ENCODE data around the gene CCM2. TPM values are rescaled to one million over a fixed set of nuclear protein-coding genes. Genes with fewer than 3 reads are reported as not detected.
"Not testable (repeated sequence)": the region's sequence is repeated elsewhere in the genome, so short reads cannot be mapped to it uniquely, and the experiment has no call there.

CCM2 gene
- total RNA-seq, 1 experiment from 2014 or later, result 62.9 TPM

DNA sequence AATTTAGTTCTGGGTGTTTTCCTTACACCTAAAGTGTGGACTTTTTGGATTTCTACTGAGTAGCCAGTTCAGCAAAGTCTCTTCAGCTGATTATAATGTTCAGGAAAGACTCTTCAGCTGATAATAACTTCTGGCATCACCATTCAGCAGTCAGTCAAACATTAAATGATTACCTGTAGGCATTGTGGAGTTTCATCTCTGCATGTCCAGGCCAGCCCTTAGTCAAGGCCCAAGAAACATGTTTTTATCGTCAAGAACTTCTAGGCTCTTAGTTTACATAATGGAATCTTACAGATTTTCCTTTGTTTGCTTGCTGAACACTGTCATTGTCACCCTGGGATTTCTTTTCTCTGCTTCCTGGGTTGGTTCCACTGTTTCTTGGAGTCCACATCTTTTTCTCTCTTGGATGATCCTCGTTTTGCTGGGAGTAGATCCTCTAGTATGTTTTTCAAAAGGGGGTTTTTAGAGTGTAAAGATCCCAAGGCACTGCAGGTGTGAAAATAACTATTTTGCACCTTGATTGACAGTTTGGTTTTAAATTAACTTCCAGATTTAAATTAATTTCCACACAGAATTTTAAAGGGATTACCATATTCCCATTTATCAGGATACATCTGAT, 24.2 kb downstream of the CCM2 start:
- Mint-ChIP-seq H3K4me1 (ENCODE audit: low read depth, unreplicated experiment) (no peaks in the 10 kb centered on the region), H3K27ac (ENCODE audit: unreplicated experiment) (no peak overlapping the region), H3K9me3 (ENCODE audit: low read depth, unreplicated experiment) (no peaks in the 10 kb centered on the region), H3K36me3 (ENCODE audit: insufficient read depth, unreplicated experiment) (peaks cover 5% of the 10 kb centered on the region), H3K4me3 (ENCODE audit: low read depth, unreplicated experiment) (no peak overlapping the region), H3K27me3 (ENCODE audit: unreplicated experiment) (no peaks in the 10 kb centered on the region)
- intact Hi-C loops (cut with micrococcal nuclease; ENCODE audit: unreplicated experiment), result no loop called here
- DNase-seq, result no peak
- TF ChIP-seq, protein P1, sequence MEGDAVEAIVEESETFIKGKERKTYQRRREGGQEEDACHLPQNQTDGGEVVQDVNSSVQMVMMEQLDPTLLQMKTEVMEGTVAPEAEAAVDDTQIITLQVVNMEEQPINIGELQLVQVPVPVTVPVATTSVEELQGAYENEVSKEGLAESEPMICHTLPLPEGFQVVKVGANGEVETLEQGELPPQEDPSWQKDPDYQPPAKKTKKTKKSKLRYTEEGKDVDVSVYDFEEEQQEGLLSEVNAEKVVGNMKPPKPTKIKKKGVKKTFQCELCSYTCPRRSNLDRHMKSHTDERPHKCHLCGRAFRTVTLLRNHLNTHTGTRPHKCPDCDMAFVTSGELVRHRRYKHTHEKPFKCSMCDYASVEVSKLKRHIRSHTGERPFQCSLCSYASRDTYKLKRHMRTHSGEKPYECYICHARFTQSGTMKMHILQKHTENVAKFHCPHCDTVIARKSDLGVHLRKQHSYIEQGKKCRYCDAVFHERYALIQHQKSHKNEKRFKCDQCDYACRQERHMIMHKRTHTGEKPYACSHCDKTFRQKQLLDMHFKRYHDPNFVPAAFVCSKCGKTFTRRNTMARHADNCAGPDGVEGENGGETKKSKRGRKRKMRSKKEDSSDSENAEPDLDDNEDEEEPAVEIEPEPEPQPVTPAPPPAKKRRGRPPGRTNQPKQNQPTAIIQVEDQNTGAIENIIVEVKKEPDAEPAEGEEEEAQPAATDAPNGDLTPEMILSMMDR (IDR thresholded peaks at IDR 0.05; ENCODE audit: unreplicated experiment), result no peak
- no TSS peak for BruUV-seq (replicated peaks)
- CTCF ChIA-PET, result interaction anchor here (0.6 to 0.9 kb wide), 2 partner anchors 25 to 436 kb away, joined by 3 to 5 read pairs; no protein-coding TSS in a partner anchor

DNA sequence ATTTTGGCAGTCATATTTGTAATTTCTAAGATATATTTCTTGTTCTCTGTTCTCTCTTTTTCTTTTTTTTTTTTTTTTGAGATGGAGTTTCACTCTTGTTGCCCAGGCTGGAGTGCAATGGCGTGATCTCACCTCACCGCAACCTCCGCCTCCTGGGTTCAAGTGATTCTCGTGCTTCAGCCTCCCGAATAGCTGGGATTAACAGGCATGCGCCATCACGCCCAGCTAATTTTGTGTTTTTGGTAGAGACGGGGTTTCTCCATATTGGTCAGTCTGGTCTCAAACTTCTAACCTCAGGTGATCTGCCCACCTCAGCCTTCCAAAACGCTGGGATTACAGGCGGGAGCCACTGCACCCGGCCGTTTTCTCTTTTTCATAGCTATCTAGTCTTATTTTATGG, 25.5 kb downstream of the CCM2 start:
- CTCF ChIA-PET, result interaction anchor here (0.6 kb wide), 1 partner anchor 111 kb away, joined by 3 read pairs; no protein-coding TSS in a partner anchor
- H3K4me3 Mint-ChIP-seq (ENCODE audit: low read depth, unreplicated experiment); H3K4me1 Mint-ChIP-seq (ENCODE audit: low read depth, unreplicated experiment); H3K36me3 Mint-ChIP-seq (ENCODE audit: insufficient read depth, unreplicated experiment); BruUV-seq (replicated peaks); DNase-seq; H3K9me3 Mint-ChIP-seq (ENCODE audit: low read depth, unreplicated experiment); H3K27me3 Mint-ChIP-seq (ENCODE audit: unreplicated experiment); H3K27ac Mint-ChIP-seq (ENCODE audit: unreplicated experiment); intact Hi-C loops (cut with micrococcal nuclease; ENCODE audit: unreplicated experiment): not testable (repeated sequence)

DNA sequence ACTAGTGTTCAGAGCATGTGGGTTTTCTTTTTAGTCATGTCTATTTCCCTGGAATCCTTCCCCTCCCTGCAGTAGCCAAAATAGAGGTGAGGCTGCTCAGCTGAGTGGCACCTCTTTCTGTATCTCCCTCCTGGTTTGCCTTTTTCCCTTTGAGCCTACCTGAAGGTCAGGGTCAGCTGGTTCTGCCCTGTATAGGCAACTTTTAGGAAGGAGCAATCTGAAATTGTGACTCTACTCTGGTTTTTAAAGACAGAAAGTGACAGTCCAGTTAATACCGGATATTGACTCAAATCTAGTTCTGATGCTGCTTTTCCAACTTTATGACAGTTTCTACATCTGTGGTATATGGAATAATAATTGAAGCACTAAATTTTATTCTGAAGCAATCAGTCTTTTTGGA, 26.0 kb downstream of the CCM2 start:
- no peaks in the 10 kb centered on the region for H3K4me1 Mint-ChIP-seq (ENCODE audit: low read depth, unreplicated experiment)
- BruUV-seq (replicated peaks), result no TSS peak

DNA sequence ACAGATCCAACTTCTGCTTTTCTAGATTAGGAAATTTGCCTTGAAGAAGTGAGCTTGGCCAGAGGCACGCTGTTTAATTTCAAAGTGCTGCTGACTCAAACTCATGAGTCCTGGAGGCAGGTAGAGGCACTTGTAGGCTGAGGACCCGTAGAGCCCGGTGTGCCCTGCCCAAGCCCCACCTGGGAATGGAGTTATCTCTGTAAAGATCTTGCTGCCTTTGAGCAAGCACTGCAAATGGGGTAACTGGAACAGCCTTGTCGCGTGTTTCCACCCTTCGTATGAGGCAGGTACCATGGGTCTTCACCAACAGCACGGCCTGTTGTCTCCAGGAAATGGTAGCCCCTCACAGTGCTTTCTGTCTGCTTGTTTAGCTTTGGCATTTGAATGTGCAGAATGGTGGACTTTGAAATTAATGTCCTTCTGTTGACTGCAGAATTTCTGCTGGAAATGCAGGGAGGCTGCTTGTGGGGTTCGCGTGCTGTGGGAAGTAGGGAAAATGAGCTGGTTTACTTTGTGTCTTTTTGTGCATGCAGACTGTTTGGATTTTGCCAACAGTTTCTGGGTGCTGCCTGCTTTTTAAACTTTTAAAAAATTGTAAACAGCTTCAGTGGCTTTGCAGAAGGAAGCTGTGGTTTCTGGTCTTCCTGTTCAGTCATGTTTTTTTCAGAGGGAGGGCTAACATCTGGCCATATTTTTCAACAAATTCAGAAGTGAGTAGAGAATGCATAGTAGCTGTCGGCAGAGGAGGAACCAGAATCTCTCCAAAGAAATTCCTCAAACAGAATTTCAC, 27.2 kb downstream of the CCM2 start:
- TF ChIP-seq, protein P1 (IDR thresholded peaks at IDR 0.05; ENCODE audit: unreplicated experiment), result no peak
- H3K36me3 Mint-ChIP-seq (ENCODE audit: insufficient read depth, unreplicated experiment), result peaks cover 5% of the 10 kb centered on the region
- no peak for DNase-seq
- no peak overlapping the region for H3K4me3 Mint-ChIP-seq (ENCODE audit: low read depth, unreplicated experiment)
- intact Hi-C loops (cut with micrococcal nuclease; ENCODE audit: unreplicated experiment), result no loop called here
- H3K27ac Mint-ChIP-seq (ENCODE audit: unreplicated experiment), result no peak overlapping the region
- H3K4me1 Mint-ChIP-seq (ENCODE audit: low read depth, unreplicated experiment), result no peaks in the 10 kb centered on the region
- BruUV-seq (replicated peaks), result no TSS peak
- CTCF ChIA-PET, result no interaction called here
- no peaks in the 10 kb centered on the region for H3K27me3 Mint-ChIP-seq (ENCODE audit: unreplicated experiment)
- H3K9me3 Mint-ChIP-seq (ENCODE audit: low read depth, unreplicated experiment), result no peaks in the 10 kb centered on the region

More for the DNA sequence above, 26.0 kb downstream of the CCM2 start:
- Mint-ChIP-seq H3K9me3 (ENCODE audit: low read depth, unreplicated experiment) (no peaks in the 10 kb centered on the region), H3K36me3 (ENCODE audit: insufficient read depth, unreplicated experiment) (peaks cover 5% of the 10 kb centered on the region), H3K27ac (ENCODE audit: unreplicated experiment) (no peak overlapping the region), H3K4me3 (ENCODE audit: low read depth, unreplicated experiment) (no peak overlapping the region), H3K27me3 (ENCODE audit: unreplicated experiment) (no peaks in the 10 kb centered on the region)
- no peak for DNase-seq
- CTCF ChIA-PET, result no interaction called here
- intact Hi-C loops (cut with micrococcal nuclease; ENCODE audit: unreplicated experiment), result no loop called here
- TF ChIP-seq, protein P1 (IDR thresholded peaks at IDR 0.05; ENCODE audit: unreplicated experiment), result no peak

DNA sequence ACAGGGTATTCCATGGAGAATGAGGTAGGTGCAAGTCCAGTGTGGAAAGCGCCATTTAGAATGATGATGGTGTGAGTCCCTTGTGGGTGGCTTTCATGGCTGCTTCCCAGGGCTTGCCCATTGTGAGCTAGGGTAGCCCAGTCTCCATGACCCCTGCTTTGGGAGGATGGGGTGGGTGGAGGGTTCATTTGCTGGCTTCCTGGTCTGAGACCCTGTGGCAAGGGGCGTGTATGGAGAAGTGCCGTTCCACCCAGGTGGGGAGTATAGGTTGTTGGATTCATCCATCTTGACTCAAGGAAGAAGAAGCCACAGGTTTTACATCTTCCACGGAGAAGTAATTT, 27.7 kb downstream of the CCM2 start:
- no peak overlapping the region for H3K27ac Mint-ChIP-seq (ENCODE audit: unreplicated experiment)
- H3K27me3 Mint-ChIP-seq (ENCODE audit: unreplicated experiment), result no peaks in the 10 kb centered on the region
- TF ChIP-seq, protein P1 (IDR thresholded peaks at IDR 0.05; ENCODE audit: unreplicated experiment), result no peak
- CTCF ChIA-PET, result no interaction called here
- intact Hi-C loops (cut with micrococcal nuclease; ENCODE audit: unreplicated experiment), result no loop called here
- no peaks in the 10 kb centered on the region for H3K4me1 Mint-ChIP-seq (ENCODE audit: low read depth, unreplicated experiment)
- H3K4me3 Mint-ChIP-seq (ENCODE audit: low read depth, unreplicated experiment), result no peak overlapping the region
- DNase-seq, result no peak
- H3K36me3 Mint-ChIP-seq (ENCODE audit: insufficient read depth, unreplicated experiment), result peaks cover 5% of the 10 kb centered on the region
- BruUV-seq (replicated peaks), result no TSS peak
- H3K9me3 Mint-ChIP-seq (ENCODE audit: low read depth, unreplicated experiment), result no peaks in the 10 kb centered on the region
